Right renal cortex interstitium (tissue), 3 donors: ENCODE measurements around the gene KRTAP27-1. TPM values are rescaled to one million over a fixed set of nuclear protein-coding genes. Genes with fewer than 3 reads are reported as not detected.

Experiments used
- DNase-seq, 3 donors: peaks; one replicate each; pipeline ENCODE4 v3.0.0-alpha.2; 2013; ENCODE audit warnings: low read depth in 3 of 3, low spot score in 2 of 3
- polyA plus RNA-seq, 3 donors: library from polyadenylated mRNA; unstranded; fragments of 120-200 nt; gene quantifications; one replicate each; pipeline ENCODE4 v1.2.1, GENCODE V29; 2013; ENCODE audit not compliant: insufficient read length in 3 of 3

The KRTAP27-1 gene
- polyA plus RNA-seq, 3 donors: not detected

- DNase-seq: no peak
These were observed 32.4 kb downstream of the KRTAP27-1 start for GRCh38 chr21:30305136-30305535.

DNA sequence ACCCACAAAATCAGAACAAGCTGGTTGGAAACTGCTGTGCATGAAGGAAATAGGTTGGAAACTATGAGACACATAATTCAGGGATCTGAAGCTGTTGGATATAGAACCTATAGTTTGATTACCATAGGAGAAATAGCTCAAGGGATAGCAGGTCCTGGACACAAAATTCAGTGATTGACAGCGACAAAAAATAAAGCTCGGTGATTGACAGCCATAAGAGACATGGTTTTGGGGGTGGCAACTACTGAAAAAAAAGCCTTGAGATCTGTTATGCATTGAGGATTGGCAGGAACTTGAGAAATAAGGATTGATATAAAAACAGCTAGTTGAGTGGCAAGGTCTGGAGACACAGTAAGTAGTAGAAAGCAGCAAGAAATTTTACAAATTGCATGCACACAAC lies 48.3 kb downstream of the KRTAP27-1 start, which contains the start of gene KRTAP25-1:
Gene KRTAP25-1 (minus strand): TSS at position 300 of the 400 bp plus-strand sequence. CDS start 24 bp downstream, at position 276.
- DNase-seq: no peak

Other genes starting within 250 kb of the KRTAP27-1 start
- gene CLDN17, start 170.9 kb downstream of the KRTAP27-1 start, polyA plus RNA-seq: not detected
- gene CLDN8, start 121.6 kb downstream of the KRTAP27-1 start, polyA plus RNA-seq: 10 to 100 TPM; 68.9 to 77.4 (median 75.7) TPM
- not detected for gene KRTAP24-1, start 54.7 kb downstream of the KRTAP27-1 start, polyA plus RNA-seq
- gene KRTAP25-1, start 48.2 kb downstream of the KRTAP27-1 start, polyA plus RNA-seq: not detected
- not detected for gene KRTAP26-1, start 17.4 kb downstream of the KRTAP27-1 start, polyA plus RNA-seq
- gene KRTAP23-1, start 10.9 kb upstream of the KRTAP27-1 start, polyA plus RNA-seq: not detected
- not detected for gene KRTAP13-2, start 34.6 kb upstream of the KRTAP27-1 start, polyA plus RNA-seq
- gene KRTAP13-1, start 58.3 kb upstream of the KRTAP27-1 start, polyA plus RNA-seq: not detected
- not detected for gene KRTAP13-3, start 88.2 kb upstream of the KRTAP27-1 start, polyA plus RNA-seq
- not detected for gene KRTAP13-4, start 92.5 kb upstream of the KRTAP27-1 start, polyA plus RNA-seq
- gene KRTAP15-1, start 102.6 kb upstream of the KRTAP27-1 start, polyA plus RNA-seq: not detected
- not detected for gene KRTAP19-1, start 142.7 kb upstream of the KRTAP27-1 start, polyA plus RNA-seq
- gene KRTAP19-2, start 149.7 kb upstream of the KRTAP27-1 start, polyA plus RNA-seq: not detected
- not detected for gene KRTAP19-3, start 154.3 kb upstream of the KRTAP27-1 start, polyA plus RNA-seq
- not detected for gene KRTAP19-4, start 159.5 kb upstream of the KRTAP27-1 start, polyA plus RNA-seq
- not detected for gene KRTAP19-5, start 164.4 kb upstream of the KRTAP27-1 start, polyA plus RNA-seq
- not detected for gene KRTAP19-6, start 204.2 kb upstream of the KRTAP27-1 start, polyA plus RNA-seq
- gene KRTAP19-7, start 223.6 kb upstream of the KRTAP27-1 start, polyA plus RNA-seq: not detected